Mucosa of descending colon (tissue), 3 donors: ENCODE data around the gene KDM2A. TPM values are rescaled to one million over a fixed set of nuclear protein-coding genes. Genes with fewer than 3 reads are reported as not detected.
A peak's percentile ranks its signal among the peaks of the same experiment; 100 is the strongest.
"Not testable (repeated sequence)": the region's sequence is repeated elsewhere in the genome, so short reads cannot be mapped to it uniquely, and the experiment has no call there.

ENCODE experiments used
- ATAC-seq: fragments of 200-7000 bp; cut with Tn5 transposase; one replicate; pipeline ENCODE4 v1.9.1; 2020; ENCODE audit warnings: mild to moderate bottlenecking, moderate library complexity
- DNase-seq, 3 donors: peaks; one replicate each; pipeline ENCODE4 v3.0.0-alpha.2; 2020
- H3K36me3 ChIP-seq: fragments of 200-600 bp; one replicate; pipeline ENCODE4 v1.8.0; 2021; ENCODE audit warnings: low read depth, mild to moderate bottlenecking
- H3K4me1 ChIP-seq: fragments of 200-600 bp; one replicate; pipeline ENCODE4 v1.8.0; 2021; ENCODE audit warnings: low read depth, mild to moderate bottlenecking
- H3K4me3 ChIP-seq: fragments of 200-600 bp; one replicate; pipeline ENCODE4 v1.8.0; 2021; ENCODE audit warnings: mild to moderate bottlenecking
- H3K9me3 ChIP-seq: fragments of 200-600 bp; one replicate; pipeline ENCODE4 v1.8.0; 2021; ENCODE audit warnings: mild to moderate bottlenecking
- CTCF ChIP-seq: fragments of 200-600 bp; IDR thresholded peaks from one replicate; pipeline ENCODE4 v1.8.0; 2022; ENCODE audit warnings: antibody characterized with exemption, mild to moderate bottlenecking
- intact Hi-C, 2 donors: fragments of 100-400 bp; cut with DNase I in 1 of 2; cut with micrococcal nuclease in 1 of 2; formaldehyde crosslinking; loops; one replicate each; pipeline versions ENCODE4 v1.11.0 to v1.11.1; 2022; cut with DNase I, micrococcal nuclease
- total RNA-seq, 3 donors: library from RNA; stranded (reverse); fragmentation: NEBNext Ultra II Directional in 2 of 3; extraction: Animal tissue kit (Norgen Biotek cat#: 25700) in 2 of 3; gene quantifications; one replicate each; pipeline versions ENCODE4 v1.2.1 to v1.2.4, GENCODE V29; 2021 to 2023
- donor health status: DM: no; HTN: no; CAD: no; lungs with moderate emphysema.
- donor health status: DM: no; HTN: no; CAD: no.
- donor health status: DM: no; HTN: yes; CAD: no.

The KDM2A gene
- total RNA-seq, 3 donors from 2014 or later, result 67.2 to 84.6 (median 77.1) TPM

DNA sequence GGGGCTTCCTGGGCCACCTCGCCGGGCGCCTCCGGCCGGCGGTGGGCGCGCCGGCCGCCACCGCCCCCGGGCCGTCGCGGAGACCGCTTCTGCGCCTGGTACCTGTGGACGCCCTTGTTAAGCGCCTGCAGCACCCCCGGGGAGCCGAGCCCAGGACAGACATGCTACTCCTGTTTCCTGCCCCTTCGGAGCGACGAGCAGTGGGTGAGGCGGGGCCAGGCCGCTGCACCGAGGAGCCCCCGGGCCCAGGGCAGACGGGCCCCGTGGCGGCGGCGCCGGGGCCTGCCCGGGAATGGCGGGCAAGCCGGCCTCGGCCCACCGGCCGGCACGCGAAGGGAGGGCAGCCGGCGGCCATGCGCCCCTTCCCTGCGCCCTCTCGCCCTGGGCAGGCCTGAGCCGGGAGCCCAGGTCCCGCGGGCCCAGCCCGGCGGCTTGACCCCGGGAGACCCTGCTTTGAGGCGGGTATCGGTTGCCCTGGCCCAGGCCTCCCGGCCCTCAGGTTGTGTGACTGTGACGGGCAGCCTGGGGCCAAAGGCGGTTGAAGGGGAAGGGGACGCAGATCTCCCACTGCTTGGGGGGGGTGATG is 789 bp upstream of the KDM2A start:
- intact Hi-C loops, result no loop called here
- H3K4me1 ChIP-seq, result peaks cover 28% of the 10 kb centered on the region
- ATAC-seq, result peak; percentile 18
- H3K4me3 ChIP-seq, result peak overlapping the region; percentile 26
- TF ChIP-seq CTCF, result no peak
- no peaks in the 10 kb centered on the region for H3K36me3 ChIP-seq
- peak; percentile 57 to 81 (median 75) for DNase-seq
- H3K9me3 ChIP-seq, result no peaks in the 10 kb centered on the region

- ATAC-seq (peak; percentile 1), DNase-seq (peak; percentile 55 to 64 (median 63))
- H3K4me1 ChIP-seq, result peaks cover 24% of the 10 kb centered on the region
- TF ChIP-seq CTCF, result no peak
- H3K4me3 ChIP-seq, result peak overlapping the region; percentile 84
- no peaks in the 10 kb centered on the region for H3K36me3 ChIP-seq
- no peaks in the 10 kb centered on the region for H3K9me3 ChIP-seq
- intact Hi-C loops, result no loop called here
Measured at GRCh38 chr11:67119585-67120391, 725 bp downstream of the KDM2A start.

GRCh38 chr11:67120456-67120855 is 1.4 kb downstream of the KDM2A start:
- Histone ChIP-seq H3K36me3 (no peaks in the 10 kb centered on the region), H3K9me3 (no peaks in the 10 kb centered on the region), H3K4me1 (peaks cover 24% of the 10 kb centered on the region), H3K4me3 (peak overlapping the region; percentile 84)
- ATAC-seq (no peak), DNase-seq (no peak)
- intact Hi-C loops, result no loop called here
- no peak for TF ChIP-seq CTCF

DNA sequence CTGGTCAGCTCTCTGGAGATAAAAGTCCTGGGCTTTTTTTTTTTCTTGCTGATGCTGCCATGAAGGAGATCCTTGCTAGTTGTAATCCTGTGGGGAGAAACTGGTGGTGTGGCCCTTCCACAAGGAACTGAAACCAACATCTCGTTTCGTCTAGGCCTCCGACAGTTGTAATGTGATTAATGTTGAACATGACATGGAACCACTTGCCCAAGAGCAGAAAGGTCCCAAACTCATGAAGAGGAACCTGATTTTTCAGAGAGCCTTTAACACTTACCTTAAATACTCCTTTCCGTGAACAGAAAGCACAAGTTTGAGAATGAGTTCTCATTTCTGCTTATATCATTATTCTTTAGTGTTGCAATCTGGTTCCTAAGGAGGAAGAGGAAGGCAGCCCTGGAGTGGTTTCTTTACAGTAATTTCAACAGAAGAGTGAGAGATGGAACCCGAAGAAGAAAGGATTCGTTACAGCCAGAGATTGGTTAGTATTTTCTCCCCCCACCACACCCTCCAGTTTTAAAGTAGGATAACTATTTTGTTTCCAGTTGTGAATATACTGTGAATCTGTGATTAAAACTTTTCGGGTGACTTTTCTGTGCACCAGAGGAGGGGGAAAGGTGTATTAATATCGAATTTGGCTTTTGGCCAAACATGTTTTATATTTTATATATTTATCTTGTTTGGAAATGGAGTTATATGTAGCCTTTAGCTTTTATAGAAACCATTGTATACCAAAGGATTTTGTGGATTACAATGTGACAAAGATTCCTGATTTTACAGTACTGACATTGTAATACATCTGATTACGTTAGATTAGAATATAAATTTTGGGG is 2.0 kb downstream of the KDM2A start:
- no peak for TF ChIP-seq CTCF
- peaks cover 24% of the 10 kb centered on the region for H3K4me1 ChIP-seq

DNA sequence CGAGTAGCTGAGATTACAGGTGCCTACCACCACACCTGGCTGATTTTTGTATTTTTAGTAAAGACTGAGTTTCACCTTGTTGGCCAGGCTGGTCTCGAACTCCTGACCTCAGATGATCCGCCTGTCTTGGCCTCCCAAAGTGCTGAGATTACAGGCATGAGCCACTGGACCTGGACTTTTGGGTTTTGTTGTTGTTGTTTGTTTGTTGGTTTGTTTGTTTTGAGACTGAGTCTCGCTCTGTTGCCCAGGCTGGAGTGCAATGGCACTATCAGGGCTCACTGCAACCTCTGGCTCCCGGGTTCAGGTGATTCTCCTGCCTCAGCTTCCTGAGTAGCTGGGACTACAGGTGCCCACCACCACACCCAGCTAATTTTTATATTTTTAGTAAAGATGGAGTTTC is 4.7 kb downstream of the KDM2A start:
- H3K9me3 ChIP-seq, H3K36me3 ChIP-seq, DNase-seq, intact Hi-C loops, ATAC-seq, H3K4me3 ChIP-seq: not testable (repeated sequence)
- H3K4me1 ChIP-seq, result peaks cover 19% of the 10 kb centered on the region

More for the DNA sequence above, 2.0 kb downstream of the KDM2A start:
- Histone ChIP-seq H3K4me3 (no peak overlapping the region), H3K9me3 (no peaks in the 10 kb centered on the region), H3K36me3 (no peaks in the 10 kb centered on the region)
- DNase-seq, result peak in 1 of 3 donors; percentile 48
- ATAC-seq, result no peak
- intact Hi-C loops, result no loop called here

GRCh38 chr11:67126243-67126642 is 7.2 kb downstream of the KDM2A start:
- H3K4me3 ChIP-seq, ATAC-seq, H3K36me3 ChIP-seq, H3K9me3 ChIP-seq, intact Hi-C loops, DNase-seq: not testable (repeated sequence)
- H3K4me1 ChIP-seq, result peaks cover 27% of the 10 kb centered on the region
